ENCODE measurements around the gene APOC3.

Gene APOC3

GRCh38 chr11:116804001-116804400 lies 25.7 kb upstream of the APOC3 start:
- DNase-seq = no peak

DNA sequence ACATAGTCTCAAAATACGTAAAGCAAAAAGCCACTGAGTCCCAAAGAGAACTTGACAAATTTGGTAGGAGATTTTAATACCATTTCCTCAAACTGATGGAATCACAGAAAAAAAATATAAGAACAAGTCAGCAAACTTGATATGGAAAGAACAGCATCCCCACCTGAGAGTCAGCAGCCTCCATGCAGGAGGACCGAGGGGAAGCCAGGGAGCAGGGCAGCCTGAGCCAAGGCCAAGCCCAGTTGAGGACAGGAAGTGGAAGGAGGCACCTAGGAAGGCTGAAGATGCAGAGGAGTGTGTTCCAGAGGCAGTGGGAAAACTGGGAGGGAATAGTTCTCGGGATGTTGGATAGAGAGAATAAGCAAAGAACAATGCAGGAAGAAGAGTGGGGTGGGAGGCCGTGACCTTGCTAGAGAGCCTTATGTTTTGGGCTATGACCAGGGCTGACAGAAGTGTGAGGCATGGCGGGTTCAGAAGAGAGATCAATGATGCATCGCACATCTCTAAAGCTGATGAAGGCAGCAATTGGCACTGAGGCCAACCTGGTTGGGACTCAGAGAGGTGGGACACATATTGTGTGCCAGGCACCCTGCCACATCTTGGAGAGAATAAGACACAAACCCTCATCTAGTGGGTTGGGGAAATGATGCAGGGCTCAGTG lies 22.0 kb upstream of the APOC3 start:
- no peak for DNase-seq

DNA sequence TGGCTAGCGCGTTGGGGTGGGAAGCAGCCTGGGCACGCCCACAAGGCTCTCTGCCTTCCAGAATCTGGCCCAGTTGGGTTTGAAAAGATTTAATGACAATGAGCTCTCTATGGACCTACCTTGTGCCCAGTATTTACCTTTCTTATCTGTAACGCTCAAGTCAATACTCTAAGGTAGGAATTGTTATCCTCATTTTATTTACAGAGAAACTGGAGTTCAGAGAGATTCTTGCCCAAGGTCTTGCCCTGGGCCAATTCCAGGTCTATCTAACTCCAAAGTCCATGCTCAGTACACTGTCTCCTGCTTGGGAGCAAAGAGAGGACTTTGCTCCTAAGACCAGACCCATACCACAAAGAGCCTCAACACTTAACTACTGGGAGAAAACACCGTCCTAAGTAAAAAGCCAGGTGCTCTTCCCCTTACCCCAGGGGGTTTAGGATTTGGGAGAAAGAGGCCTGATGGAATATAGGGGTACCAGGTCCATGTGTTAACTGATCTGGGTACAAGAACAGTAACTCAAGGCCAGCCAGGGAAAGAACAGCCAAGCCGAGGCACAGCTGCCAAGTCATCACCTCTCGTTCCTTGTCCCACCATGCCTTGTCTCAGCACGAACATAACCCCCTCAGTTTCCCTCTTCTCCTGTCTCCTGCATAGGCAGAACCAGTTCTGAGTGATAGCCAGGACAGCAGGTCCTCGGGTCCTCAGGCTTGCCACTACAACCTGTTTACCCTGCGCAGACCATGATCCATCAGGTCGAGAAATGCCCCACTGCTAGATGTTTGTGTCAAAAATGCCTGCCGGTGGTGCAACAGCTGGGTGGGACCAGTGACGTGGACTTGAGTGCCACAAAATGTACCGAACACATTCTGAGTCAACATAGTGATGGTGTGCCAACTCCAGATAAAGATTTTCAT lies 21.2 kb upstream of the APOC3 start:
- no peak for DNase-seq

- DNase-seq = no peak
Observed at GRCh38 chr11:116811194-116811593, 18.5 kb upstream of the APOC3 start.

DNA sequence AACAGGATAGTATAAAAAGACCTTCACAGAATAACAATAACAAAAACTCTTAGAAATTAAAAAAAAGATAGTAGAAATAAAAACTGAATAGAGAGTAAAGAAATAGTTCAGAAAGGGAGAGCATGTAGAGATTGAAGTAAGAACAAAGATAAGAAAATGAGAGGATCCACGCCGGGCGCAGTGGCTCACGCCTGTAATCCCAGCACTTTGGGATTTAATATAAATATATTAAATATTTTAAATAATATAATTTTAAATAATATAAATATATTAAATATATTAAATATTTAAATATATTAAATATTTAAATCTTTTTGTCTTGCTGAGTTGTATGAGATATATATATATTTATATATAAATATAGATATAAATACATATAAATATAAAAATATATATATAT lies 17.6 kb upstream of the APOC3 start:
- DNase-seq = no peak

- DNase-seq = no peak
Observed at GRCh38 chr11:116813170-116813569, 16.5 kb upstream of the APOC3 start.

DNA sequence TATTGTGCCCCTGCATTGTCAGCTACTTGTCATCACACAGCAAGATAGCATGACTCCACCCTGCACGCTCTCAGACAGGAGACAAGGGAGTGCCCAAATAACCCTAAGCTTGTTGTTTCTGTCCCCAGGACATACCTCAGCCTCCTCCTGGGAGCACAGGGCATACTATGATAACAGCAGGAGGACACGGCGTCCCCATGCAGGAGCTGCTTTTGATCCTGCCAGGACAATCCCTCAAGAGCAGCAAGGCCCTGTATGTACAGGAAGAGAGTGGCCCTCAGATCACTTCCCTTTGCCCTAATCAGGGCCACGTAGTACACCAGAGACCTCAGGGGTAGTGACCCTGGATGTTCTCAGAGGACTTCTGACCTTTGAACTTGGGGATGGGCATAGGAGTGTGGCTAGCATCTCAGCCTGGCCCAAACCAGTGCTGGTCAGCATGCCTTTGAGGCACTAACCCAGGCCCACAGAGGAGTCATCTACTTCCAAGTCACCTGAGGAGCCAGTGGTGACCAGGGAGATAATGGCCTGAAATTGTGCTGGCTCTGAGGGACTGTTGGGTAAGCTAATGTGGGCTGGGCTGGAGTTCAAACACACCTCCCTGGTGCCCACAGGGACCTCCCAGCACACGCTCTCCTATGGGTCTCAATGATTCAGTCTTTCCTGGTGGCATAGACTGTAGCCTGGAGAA lies 15.8 kb upstream of the APOC3 start:
- no peak for DNase-seq

DNA sequence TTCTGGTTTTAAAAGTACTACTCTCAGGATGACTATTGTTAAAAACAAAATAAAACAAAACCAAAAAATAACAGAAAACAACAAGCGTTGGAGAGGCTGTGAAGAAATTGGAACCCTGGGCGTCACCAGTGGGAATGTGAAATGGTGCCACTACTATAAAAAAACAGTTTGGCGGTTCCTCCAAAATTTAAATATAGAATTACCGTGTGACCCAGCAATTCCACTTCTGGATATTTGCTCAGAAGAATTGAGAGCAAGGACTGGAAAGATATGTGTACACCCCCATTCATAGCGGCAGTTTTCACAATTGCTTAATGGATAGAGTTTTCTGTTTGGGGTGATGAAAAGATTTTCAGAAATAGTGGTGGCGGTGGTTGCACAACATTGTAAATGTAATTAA lies 15.2 kb upstream of the APOC3 start:
- DNase-seq = no peak

- no peak for DNase-seq
Observed at GRCh38 chr11:116819049-116819448, 10.7 kb upstream of the APOC3 start.

- DNase-seq = no peak
Observed at GRCh38 chr11:116821050-116821918, 8.4 kb upstream of the APOC3 start.

DNA sequence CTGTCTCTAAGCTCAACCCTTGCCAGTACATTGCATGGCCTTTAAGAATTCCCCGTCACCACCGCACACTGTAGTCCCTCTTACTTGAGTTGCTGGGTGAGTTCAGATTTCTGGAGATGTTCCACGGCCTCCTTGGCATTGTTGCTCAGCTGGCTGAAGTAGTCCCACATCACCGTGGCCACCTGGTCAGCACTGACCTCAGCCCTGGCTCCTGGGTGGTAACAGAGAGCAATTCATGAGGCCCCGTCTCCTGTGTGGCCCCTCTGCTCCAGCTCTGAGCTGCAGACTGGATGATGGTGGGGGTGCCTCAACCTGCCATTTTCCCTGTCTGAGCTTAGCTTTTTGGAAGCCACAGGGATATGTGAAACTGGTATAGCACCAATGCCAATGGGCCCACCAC lies 7.1 kb upstream of the APOC3 start:
- DNase-seq = no peak

DNA sequence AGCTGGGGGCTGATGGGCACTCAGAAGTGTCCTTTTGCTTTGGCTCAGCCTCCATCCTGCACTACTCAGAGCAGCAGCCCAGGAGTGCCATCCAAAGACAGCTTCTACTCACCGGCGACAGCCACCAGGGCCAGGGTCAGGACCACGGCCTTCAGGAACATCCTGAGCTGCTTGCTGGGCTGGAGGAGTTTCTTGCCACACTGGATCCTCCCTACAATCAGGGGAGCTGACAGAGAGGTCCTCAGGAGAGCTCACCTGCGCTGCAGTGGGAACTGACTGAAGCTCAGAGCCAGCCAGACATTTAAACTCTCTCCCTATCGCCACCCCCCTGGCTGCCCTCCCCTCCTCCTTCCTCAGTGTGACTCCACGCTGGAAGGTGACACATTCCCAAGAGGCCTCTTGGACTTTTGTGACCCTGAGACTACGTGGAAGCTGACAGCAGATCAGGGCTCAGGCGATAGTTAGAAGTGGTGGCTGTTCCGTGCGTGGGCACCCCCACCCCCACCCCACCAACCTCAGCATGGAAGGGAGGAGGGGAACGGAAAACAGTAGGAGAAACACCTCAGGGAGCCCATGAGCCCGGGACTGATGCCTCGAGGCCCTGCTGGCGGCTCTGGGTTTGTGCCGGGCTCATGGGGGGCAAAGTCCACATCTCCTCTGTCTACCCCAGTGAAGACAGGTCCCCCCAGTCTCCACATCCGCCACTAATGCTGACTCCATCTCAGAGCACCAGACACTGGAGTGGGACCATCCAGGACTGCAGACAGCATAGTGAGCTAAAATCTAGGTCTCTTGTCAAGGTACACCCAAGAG lies 6.5 kb upstream of the APOC3 start, which contains the start of gene APOA4:
Gene APOA4, minus strand, starts transcription at position 274 of the 813 bp plus-strand sequence. Its CDS starts 113 bp downstream, at position 161.
- DNase-seq = no peak

DNA sequence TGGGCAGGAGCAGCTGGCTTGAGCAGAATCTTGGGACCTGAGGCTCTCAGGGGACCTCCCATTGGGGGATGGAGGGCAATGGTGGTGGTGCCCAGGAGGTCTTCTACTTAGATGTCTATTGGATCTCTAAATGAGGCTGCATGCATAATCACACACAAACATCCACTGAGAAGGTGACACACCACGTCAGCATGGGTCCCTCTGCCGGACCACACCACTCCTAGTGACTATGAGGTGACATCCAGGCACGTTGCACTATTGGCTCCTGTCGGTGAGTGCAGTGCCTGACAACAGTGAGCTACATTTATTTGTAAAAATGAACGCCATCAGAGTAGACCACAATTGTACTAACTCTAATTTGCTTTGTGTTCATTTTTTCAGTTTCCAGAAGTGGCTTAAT lies 4.3 kb upstream of the APOC3 start:
- DNase-seq = no peak

GRCh38 chr11:116825854-116826750 lies 3.6 kb upstream of the APOC3 start:
- no peak for DNase-seq

GRCh38 chr11:116826751-116827431 lies 2.8 kb upstream of the APOC3 start:
- no peak for DNase-seq

- DNase-seq = no peak
Observed at GRCh38 chr11:116827461-116827860, 2.2 kb upstream of the APOC3 start.

DNA sequence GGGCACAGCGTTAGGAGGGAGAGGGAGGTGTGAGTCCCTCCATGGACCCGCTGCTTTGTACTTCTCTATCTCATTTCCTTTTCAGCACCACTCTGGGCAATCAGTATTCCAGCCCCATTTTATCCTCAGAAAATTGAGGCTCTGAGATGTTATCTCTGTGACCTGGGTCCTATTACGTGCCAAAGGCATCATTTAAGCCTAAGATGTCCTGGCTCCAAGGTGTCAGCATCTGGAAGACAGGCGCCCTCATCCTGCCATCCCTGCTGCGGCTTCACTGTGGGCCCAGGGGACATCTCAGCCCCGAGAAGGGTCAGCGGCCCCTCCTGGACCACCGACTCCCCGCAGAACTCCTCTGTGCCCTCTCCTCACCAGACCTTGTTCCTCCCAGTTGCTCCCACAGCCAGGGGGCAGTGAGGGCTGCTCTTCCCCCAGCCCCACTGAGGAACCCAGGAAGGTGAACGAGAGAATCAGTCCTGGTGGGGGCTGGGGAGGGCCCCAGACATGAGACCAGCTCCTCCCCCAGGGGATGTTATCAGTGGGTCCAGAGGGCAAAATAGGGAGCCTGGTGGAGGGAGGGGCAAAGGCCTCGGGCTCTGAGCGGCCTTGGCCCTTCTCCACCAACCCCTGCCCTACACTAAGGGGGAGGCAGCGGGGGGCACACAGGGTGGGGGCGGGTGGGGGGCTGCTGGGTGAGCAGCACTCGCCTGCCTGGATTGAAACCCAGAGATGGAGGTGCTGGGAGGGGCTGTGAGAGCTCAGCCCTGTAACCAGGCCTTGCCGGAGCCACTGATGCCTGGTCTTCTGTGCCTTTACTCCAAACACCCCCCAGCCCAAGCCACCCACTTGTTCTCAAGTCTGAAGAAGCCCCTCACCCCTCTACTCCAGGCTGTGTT lies 829 bp upstream of the APOC3 start:
- DNase-seq = no peak

Measured in hypothalamus (tissue), 51 donors.